HepG2 (cell line): Measurements from ENCODE around the gene CFL1. TPM values are rescaled to one million over a fixed set of nuclear protein-coding genes. Genes with fewer than 3 reads are reported as not detected.

Experiments
- ELF4 ChIP-seq: sonication (generic); formaldehyde crosslinking; IDR thresholded peaks from 2 replicates; pipeline ENCODE4 v1.5.0; 2020; ENCODE audit warnings: missing genetic modification reagents, mild to moderate bottlenecking, moderate library complexity, borderline replicate concordance
- FOXA3 ChIP-seq: IDR thresholded peaks from 2 replicates; pipeline ENCODE4 v1.6.1; 2016; ENCODE audit warnings: missing genetic modification reagents, missing compliant biosample characterization
- HMGA1 ChIP-seq: sonication (generic); formaldehyde crosslinking; conservative IDR thresholded peaks from 2 replicates; pipeline ENCODE4 v1.4.0; 2020; ENCODE audit warnings: missing genetic modification reagents
- MIXL1 ChIP-seq: IDR thresholded peaks from 2 replicates; pipeline ENCODE4 v1.6.1; 2016
- MXI1 ChIP-seq: IDR thresholded peaks from 3 replicates; pipeline ENCODE4 v1.6.1; 2012; ENCODE audit warnings: low read depth, low read length, inconsistent platforms, borderline replicate concordance
- RCOR2 ChIP-seq: IDR thresholded peaks from 2 replicates; pipeline ENCODE4 v1.6.1; 2016; ENCODE audit warnings: missing biosample characterization, missing genetic modification reagents
- RORA ChIP-seq: sonication (generic); formaldehyde crosslinking; IDR thresholded peaks from 2 replicates; pipeline ENCODE4 v1.5.0; 2020; ENCODE audit warnings: mild to moderate bottlenecking, missing genetic modification reagents, moderate library complexity
- SAP130 ChIP-seq: IDR thresholded peaks from 2 replicates; pipeline ENCODE4 v1.6.1; 2016; ENCODE audit warnings: low read depth
- SOX13 ChIP-seq, 3 experiments: fragments of 450-650 bp in 1 of 3; sonication (generic) in 1 of 3; formaldehyde crosslinking in 1 of 3; IDR thresholded peaks in 2 of 3; conservative IDR thresholded peaks in 1 of 3; 2 replicates each; pipeline versions ENCODE4 v1.5.0 to v1.6.1; 2016 to 2020; ENCODE audit warnings: antibody characterized with exemption in 1 of 3, mild to moderate bottlenecking in 1 of 3, missing compliant biosample characterization in 1 of 3, missing genetic modification reagents in 1 of 3, moderate library complexity in 1 of 3
- SYNCRIP ChIP-seq: fragments of 200-400 bp; formaldehyde crosslinking; IDR thresholded peaks from 2 replicates; pipeline ENCODE4 v1.6.1; 2018; ENCODE audit warnings: mild to moderate bottlenecking, low read depth, low read length; ENCODE audit not compliant: insufficient read depth
- YEATS2 ChIP-seq: sonication (generic); formaldehyde crosslinking; IDR thresholded peaks from 2 replicates; pipeline ENCODE4 v1.4.0; 2020; ENCODE audit warnings: missing genetic modification reagents, borderline replicate concordance
- ZBTB25 ChIP-seq: IDR thresholded peaks from 2 replicates; pipeline ENCODE4 v1.6.1; 2018; ENCODE audit warnings: missing genetic modification reagents
- ZNF282 ChIP-seq: fragments of 450-650 bp; IDR thresholded peaks from 2 replicates; pipeline ENCODE4 v1.6.1; 2018; ENCODE audit not compliant: partially characterized antibody
- ZNF616 ChIP-seq: sonication (generic); formaldehyde crosslinking; IDR thresholded peaks from 2 replicates; pipeline ENCODE4 v1.5.0; 2020; ENCODE audit warnings: low read depth, mild to moderate bottlenecking, missing genetic modification reagents
- ZNF816 ChIP-seq: sonication (generic); formaldehyde crosslinking; IDR thresholded peaks from 2 replicates; pipeline ENCODE4 v1.8.0; 2022; ENCODE audit warnings: missing genetic modification reagents, mild to moderate bottlenecking, borderline replicate concordance
- polyA plus RNA-seq, 8 experiments: library from polyadenylated mRNA; depleted of rRNA in 3 of 8; stranded (reverse) in 7 of 8; unstranded in 1 of 8; fragments of >200 nt; fragmentation: Illumina TruSeq in 4 of 8; extraction: Trizol in 4 of 8; gene quantifications; 2 replicates each; pipeline versions ENCODE4 v1.2.1 to v1.2.3, GENCODE V29; 2011 to 2016; ENCODE audit warnings: low read depth in 4 of 8, missing spikeins in 1 of 8, mixed read lengths in 1 of 8; ENCODE audit not compliant: insufficient read depth in 1 of 8
- total RNA-seq, 5 experiments: library from RNA; depleted of rRNA; stranded (reverse); fragments of >200 nt; fragmentation: Illumina TruSeq; extraction: Trizol; gene quantifications; 2 replicates each; pipeline ENCODE4 v1.2.3, GENCODE V29; 2016; ENCODE audit warnings: low read depth in 1 of 5
- TF ChIP-seq, protein P1 (sequence below), 2 experiments: fragments of 450-650 bp in 1 of 2; sonication (generic) in 1 of 2; formaldehyde crosslinking in 1 of 2; IDR thresholded peaks; 2 replicates each; pipeline versions ENCODE4 v1.6.1 to v1.8.0; 2016 to 2022; ENCODE audit warnings: antibody characterized with exemption in 1 of 2, mild to moderate bottlenecking in 1 of 2, missing genetic modification reagents in 1 of 2

The CFL1 gene
- total and polyA plus RNA-seq, 2 of the 13 experiments (the other 11 are each of a cell fraction or from before 2014, with no cell fraction given): 379 to 383 TPM

DNA sequence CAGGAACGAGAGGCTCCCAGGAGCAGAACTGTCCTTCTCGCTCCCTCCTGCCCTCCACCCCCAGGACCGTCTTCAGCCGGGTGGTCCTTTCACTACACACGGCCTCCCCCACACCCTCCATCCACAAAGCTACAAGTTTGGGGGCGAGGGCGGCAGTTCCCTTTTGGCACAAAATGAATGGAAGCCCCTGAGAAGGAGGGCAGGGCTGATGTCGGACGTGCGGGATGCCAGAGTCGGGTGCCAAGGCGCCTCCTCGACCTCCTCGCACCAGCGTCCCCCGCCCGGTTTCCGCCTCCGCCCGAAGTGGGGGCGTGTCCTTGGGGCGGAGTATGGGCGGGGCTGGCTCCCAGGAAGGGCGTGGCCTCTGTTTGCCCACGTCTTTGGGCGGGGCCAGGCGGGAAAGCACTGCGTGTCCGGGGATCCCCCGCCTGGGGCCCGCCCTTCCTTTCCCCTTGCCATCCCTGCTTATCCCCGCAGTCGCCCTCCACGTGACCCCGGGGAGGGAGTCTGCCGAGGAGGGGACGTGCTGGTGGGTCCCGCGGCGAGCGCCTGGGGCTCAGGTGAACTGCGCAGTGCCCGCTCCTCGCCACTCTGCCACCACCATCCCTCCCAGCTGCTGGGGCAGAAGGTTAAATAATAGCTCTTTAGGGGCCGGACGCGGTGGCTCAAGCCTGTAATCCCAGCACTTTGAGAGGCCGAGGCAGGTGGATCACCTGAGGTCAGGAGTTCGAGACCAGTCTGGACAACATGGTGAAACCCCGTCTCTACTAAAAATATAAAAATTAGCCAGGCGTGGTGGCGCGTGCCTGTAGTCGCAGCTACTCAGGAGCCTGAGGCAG lies 15.6 kb upstream of the CFL1 start (continued):
- TF ChIP-seq RCOR2 (CRISPR knock-in tag): peak; percentile 42; the same call in 1 of the 2 replicates
- TF ChIP-seq ZNF816 (CRISPR knock-in tag): peak; percentile 82
- no peak for TF ChIP-seq SOX13 (IDR thresholded peaks at IDR 0.05)
- TF ChIP-seq SOX13 (CRISPR knock-in tag; conservative IDR thresholded peaks at IDR 0.05 in 1 of 2, IDR thresholded peaks at IDR 0.05 in 1 of 2): peak in 1 of 2 experiments; percentile 24; a peak in 1 of 4 replicates
- TF ChIP-seq ELF4 (CRISPR knock-in tag): no peak
- TF ChIP-seq MIXL1: 0 out of 2 replicates have a peak, but pooled peaks have one; percentile 9
- peak; percentile 78; the same call in 1 of the 3 replicates for TF ChIP-seq MXI1
- TF ChIP-seq ZBTB25 (CRISPR knock-in tag): no peak
- TF ChIP-seq SYNCRIP: no peak
- peak; percentile 39; the same call in 1 of the 2 replicates for TF ChIP-seq FOXA3 (CRISPR knock-in tag)
- peak; percentile 87 for TF ChIP-seq SAP130 (CRISPR knock-in tag)
- TF ChIP-seq ZNF282: no peak
- no peak for TF ChIP-seq RORA (CRISPR knock-in tag)
- TF ChIP-seq ZNF616 (CRISPR knock-in tag): peak; percentile 66; the same call in 1 of the 2 replicates
- no peak for TF ChIP-seq HMGA1
- 0 out of 2 replicates have a peak, but pooled peaks have one; percentile 69 for TF ChIP-seq YEATS2 (CRISPR knock-in tag)
- TF ChIP-seq, protein P1, sequence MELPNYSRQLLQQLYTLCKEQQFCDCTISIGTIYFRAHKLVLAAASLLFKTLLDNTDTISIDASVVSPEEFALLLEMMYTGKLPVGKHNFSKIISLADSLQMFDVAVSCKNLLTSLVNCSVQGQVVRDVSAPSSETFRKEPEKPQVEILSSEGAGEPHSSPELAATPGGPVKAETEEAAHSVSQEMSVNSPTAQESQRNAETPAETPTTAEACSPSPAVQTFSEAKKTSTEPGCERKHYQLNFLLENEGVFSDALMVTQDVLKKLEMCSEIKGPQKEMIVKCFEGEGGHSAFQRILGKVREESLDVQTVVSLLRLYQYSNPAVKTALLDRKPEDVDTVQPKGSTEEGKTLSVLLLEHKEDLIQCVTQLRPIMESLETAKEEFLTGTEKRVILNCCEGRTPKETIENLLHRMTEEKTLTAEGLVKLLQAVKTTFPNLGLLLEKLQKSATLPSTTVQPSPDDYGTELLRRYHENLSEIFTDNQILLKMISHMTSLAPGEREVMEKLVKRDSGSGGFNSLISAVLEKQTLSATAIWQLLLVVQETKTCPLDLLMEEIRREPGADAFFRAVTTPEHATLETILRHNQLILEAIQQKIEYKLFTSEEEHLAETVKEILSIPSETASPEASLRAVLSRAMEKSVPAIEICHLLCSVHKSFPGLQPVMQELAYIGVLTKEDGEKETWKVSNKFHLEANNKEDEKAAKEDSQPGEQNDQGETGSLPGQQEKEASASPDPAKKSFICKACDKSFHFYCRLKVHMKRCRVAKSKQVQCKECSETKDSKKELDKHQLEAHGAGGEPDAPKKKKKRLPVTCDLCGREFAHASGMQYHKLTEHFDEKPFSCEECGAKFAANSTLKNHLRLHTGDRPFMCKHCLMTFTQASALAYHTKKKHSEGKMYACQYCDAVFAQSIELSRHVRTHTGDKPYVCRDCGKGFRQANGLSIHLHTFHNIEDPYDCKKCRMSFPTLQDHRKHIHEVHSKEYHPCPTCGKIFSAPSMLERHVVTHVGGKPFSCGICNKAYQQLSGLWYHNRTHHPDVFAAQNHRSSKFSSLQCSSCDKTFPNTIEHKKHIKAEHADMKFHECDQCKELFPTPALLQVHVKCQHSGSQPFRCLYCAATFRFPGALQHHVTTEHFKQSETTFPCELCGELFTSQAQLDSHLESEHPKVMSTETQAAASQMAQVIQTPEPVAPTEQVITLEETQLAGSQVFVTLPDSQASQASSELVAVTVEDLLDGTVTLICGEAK (IDR thresholded peaks at IDR 0.05): no peak
- TF ChIP-seq, protein P1 (CRISPR knock-in tag; IDR thresholded peaks at IDR 0.05): peak; percentile 74; the same call in 1 of the 2 replicates
